Panc1 (cell line): ENCODE measurements around the gene WWTR1. TPM values are rescaled to one million over a fixed set of nuclear protein-coding genes. Genes with fewer than 3 reads are reported as not detected.

Experiments
- ATAC-seq: fragments of 200-7000 bp; cut with Tn5 transposase; 2 replicates; pipeline ENCODE4 v1.9.1; 2020; ENCODE audit warnings: mild to moderate bottlenecking, moderate library complexity
- BruUV-seq: library from RNA; stranded (reverse); fragments of 400-500 nt; replicated peaks from 2 replicates; lab custom pipeline; 2021; lab: Mats Ljungman, UMichigan
- CTCF ChIA-PET: fragments of 300-600 bp; sonication (Branson Sonifier 250); formaldehyde crosslinking; loops from one replicate; lab custom pipeline; 2022; ENCODE audit warnings: antibody characterized with exemption; lab: Charles Lee
- POLR2A ChIA-PET: fragments of 300-600 bp; sonication (Branson Sonifier 250); formaldehyde crosslinking; loops from one replicate; lab custom pipeline; 2022; ENCODE audit warnings: antibody characterized with exemption; lab: Charles Lee
- DNase-seq: peaks from one replicate; pipeline ENCODE4 v3.0.0-alpha.2; 2010; ENCODE audit warnings: low read depth, low spot score
- H3K27ac ChIP-seq: 2 replicates; pipeline ENCODE4 v1.5.1; 2011; ENCODE audit warnings: mild to moderate bottlenecking, low read length, inconsistent platforms
- H3K27me3 ChIP-seq: fragments of 200-500 bp; sonication (Bioruptor generic); 2 replicates; pipeline ENCODE4 v1.6.0; 2014; ENCODE audit warnings: low read length, inconsistent platforms; ENCODE audit not compliant: control insufficient read depth, insufficient read depth
- H3K36me3 ChIP-seq: fragments of 200-500 bp; sonication (Bioruptor generic); 2 replicates; pipeline ENCODE4 v1.5.1; 2014; ENCODE audit warnings: inconsistent platforms, mild to moderate bottlenecking, low read length, moderate library complexity; ENCODE audit not compliant: control insufficient read depth, insufficient read depth
- H3K4me1 ChIP-seq: 2 replicates; pipeline ENCODE4 v1.5.1; 2011; ENCODE audit warnings: inconsistent platforms, mild to moderate bottlenecking, low read length, moderate library complexity; ENCODE audit not compliant: control insufficient read depth, insufficient read depth
- H3K4me3 ChIP-seq, 2 experiments: 2 replicates each; pipeline ENCODE4 v1.5.1; 2011 to 2012; ENCODE audit warnings: low read depth in 2 of 2, low read length in 2 of 2, mild to moderate bottlenecking in 2 of 2, inconsistent platforms in 1 of 2, moderate library complexity in 1 of 2
- H3K9me3 ChIP-seq: fragments of 200-500 bp; sonication (Bioruptor generic); 2 replicates; pipeline ENCODE4 v1.5.1; 2014; ENCODE audit warnings: low read depth, mild to moderate bottlenecking, inconsistent platforms, low read length, moderate library complexity; ENCODE audit not compliant: control insufficient read depth, insufficient read depth
- POLR2AphosphoS5 ChIP-seq: IDR thresholded peaks from 2 replicates; pipeline ENCODE4 v1.6.1; 2012; ENCODE audit warnings: mild to moderate bottlenecking, low read depth, low read length, moderate library complexity
- SIN3A ChIP-seq: IDR thresholded peaks from 2 replicates; pipeline ENCODE4 v1.6.1; 2012; ENCODE audit warnings: low read depth, mild to moderate bottlenecking, low read length, moderate library complexity, borderline replicate concordance; ENCODE audit not compliant: insufficient read depth
- TCF7L2 ChIP-seq: IDR thresholded peaks from 2 replicates; pipeline ENCODE4 v1.6.1; 2011; ENCODE audit warnings: mild to moderate bottlenecking, low read depth, low read length, inconsistent platforms
- in situ Hi-C: cut with HindIII; loops from 2 replicates; pipeline ENCODE4 v1.10.0; 2016; ENCODE audit warnings: low sequenced_read_pairs, low pct_unique_long_range_greater_than_20kb
- intact Hi-C: fragments of 100-400 bp; cut with micrococcal nuclease; formaldehyde crosslinking; loops from one replicate; pipeline ENCODE4 v1.10.0; 2022; ENCODE audit not compliant: unreplicated experiment
- total RNA-seq: library from RNA; stranded (reverse); gene quantifications from one replicate; pipeline ENCODE4 v1.2.1, GENCODE V29; 2021; ENCODE audit not compliant: unreplicated experiment
- TF ChIP-seq, protein P1 (sequence below): fragments of 450-650 bp; IDR thresholded peaks from 2 replicates; pipeline ENCODE4 v1.5.1; 2017; ENCODE audit warnings: mild to moderate bottlenecking
- TF ChIP-seq, protein P2 (sequence below), 2 experiments: IDR thresholded peaks; 2 replicates each; pipeline ENCODE4 v1.6.1; 2011 to 2012; ENCODE audit warnings: low read depth in 2 of 2, control low read depth in 1 of 2, low read length in 1 of 2, mild to moderate bottlenecking in 1 of 2, moderate library complexity in 1 of 2; ENCODE audit not compliant: insufficient read depth in 1 of 2

The WWTR1 gene
- total RNA-seq, 1 experiment from 2014 or later: 298 TPM

DNA sequence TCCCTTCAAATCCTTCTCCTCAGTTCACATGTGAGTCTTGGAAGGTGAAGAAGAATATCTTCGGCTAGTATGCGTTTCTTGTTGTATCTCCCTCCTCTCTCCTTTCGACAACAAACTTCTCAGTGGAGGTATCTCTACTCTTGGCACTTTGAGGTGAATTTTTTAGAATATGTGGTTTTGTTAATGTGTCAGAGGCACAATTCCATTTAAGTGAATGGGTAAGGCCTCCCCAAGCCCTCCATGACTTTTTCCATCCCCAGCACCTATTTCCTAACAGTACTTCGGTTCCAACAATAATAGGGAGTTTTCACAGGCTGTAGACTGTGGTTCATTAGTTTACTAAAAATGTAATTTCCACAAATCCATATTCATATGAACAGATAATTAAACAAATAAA lies 109.2 kb downstream of the WWTR1 start:
- H3K27ac ChIP-seq: peak overlapping the region; percentile 100
- H3K27me3 ChIP-seq: no peaks in the 10 kb centered on the region
- no peaks in the 10 kb centered on the region for H3K9me3 ChIP-seq
- in situ Hi-C loops: no loop called here
- intact Hi-C loops: loop anchor here (10.0 kb wide), 1 partner anchor 106 kb away; the partner anchor contains the start of gene WWTR1
- POLR2A ChIA-PET: no interaction called here
- peaks cover 92% of the 10 kb centered on the region for H3K4me1 ChIP-seq
- no peak overlapping the region; a peak in 1 of 4 replicates for H3K4me3 ChIP-seq
- DNase-seq (no peak), ATAC-seq (no peak)
- no peak; the same call in 1 of the 2 replicates for TF ChIP-seq POLR2AphosphoS5
- TF ChIP-seq SIN3A: no peak
- TF ChIP-seq, protein P1, sequence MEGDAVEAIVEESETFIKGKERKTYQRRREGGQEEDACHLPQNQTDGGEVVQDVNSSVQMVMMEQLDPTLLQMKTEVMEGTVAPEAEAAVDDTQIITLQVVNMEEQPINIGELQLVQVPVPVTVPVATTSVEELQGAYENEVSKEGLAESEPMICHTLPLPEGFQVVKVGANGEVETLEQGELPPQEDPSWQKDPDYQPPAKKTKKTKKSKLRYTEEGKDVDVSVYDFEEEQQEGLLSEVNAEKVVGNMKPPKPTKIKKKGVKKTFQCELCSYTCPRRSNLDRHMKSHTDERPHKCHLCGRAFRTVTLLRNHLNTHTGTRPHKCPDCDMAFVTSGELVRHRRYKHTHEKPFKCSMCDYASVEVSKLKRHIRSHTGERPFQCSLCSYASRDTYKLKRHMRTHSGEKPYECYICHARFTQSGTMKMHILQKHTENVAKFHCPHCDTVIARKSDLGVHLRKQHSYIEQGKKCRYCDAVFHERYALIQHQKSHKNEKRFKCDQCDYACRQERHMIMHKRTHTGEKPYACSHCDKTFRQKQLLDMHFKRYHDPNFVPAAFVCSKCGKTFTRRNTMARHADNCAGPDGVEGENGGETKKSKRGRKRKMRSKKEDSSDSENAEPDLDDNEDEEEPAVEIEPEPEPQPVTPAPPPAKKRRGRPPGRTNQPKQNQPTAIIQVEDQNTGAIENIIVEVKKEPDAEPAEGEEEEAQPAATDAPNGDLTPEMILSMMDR: no peak
- TF ChIP-seq, protein P2, sequence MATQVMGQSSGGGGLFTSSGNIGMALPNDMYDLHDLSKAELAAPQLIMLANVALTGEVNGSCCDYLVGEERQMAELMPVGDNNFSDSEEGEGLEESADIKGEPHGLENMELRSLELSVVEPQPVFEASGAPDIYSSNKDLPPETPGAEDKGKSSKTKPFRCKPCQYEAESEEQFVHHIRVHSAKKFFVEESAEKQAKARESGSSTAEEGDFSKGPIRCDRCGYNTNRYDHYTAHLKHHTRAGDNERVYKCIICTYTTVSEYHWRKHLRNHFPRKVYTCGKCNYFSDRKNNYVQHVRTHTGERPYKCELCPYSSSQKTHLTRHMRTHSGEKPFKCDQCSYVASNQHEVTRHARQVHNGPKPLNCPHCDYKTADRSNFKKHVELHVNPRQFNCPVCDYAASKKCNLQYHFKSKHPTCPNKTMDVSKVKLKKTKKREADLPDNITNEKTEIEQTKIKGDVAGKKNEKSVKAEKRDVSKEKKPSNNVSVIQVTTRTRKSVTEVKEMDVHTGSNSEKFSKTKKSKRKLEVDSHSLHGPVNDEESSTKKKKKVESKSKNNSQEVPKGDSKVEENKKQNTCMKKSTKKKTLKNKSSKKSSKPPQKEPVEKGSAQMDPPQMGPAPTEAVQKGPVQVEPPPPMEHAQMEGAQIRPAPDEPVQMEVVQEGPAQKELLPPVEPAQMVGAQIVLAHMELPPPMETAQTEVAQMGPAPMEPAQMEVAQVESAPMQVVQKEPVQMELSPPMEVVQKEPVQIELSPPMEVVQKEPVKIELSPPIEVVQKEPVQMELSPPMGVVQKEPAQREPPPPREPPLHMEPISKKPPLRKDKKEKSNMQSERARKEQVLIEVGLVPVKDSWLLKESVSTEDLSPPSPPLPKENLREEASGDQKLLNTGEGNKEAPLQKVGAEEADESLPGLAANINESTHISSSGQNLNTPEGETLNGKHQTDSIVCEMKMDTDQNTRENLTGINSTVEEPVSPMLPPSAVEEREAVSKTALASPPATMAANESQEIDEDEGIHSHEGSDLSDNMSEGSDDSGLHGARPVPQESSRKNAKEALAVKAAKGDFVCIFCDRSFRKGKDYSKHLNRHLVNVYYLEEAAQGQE (IDR thresholded peaks at IDR 0.05; ENCODE audit: insufficient read depth in 1 of 2, low read depth in 2 of 2, low read length in 1 of 2): no peak
- TF ChIP-seq TCF7L2: no peak
- CTCF ChIA-PET: no interaction called here
- H3K36me3 ChIP-seq: peaks cover 24% of the 10 kb centered on the region
- BruUV-seq: no TSS peak

DNA sequence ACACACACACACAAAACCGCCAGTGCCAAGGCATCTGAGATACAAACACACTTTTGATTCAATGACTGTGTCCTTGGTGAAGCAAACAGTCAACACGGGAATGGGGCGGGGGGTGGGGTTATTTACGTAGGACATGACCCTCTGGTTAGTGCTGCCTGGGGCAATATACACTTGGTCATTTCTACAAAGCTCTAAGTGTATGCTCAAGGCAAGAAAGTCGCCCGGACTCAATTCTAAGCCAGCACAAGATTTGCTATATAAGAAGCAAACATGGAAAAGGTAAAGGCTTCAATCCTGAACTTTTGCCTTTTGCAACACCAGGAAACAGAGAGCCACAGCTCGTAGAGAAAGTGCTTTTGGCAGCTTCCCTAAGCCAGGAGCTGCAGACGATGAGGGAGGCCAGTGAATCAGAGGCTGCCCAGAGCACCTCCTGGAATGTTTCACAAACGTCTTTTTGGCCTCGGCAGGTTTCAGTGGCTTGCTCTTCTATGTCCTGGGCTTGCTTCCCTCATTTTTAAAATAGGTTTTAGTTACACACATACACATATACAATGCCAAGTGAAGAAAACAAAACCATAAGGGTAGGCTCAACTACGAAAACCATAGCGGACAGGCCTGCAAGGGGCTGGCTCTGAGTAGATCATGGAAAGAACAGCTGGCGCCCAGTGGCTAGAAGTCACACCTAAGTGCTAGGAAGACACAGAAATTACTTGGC lies 109.7 kb downstream of the WWTR1 start:
- Histone ChIP-seq H3K27ac (peak overlapping the region; percentile 100), H3K36me3 (peaks cover 24% of the 10 kb centered on the region), H3K9me3 (no peaks in the 10 kb centered on the region), H3K4me3 (peak overlapping the region in 1 of 2 experiments; percentile 35; a peak in 3 of 4 replicates), H3K4me1 (peaks cover 92% of the 10 kb centered on the region), H3K27me3 (no peaks in the 10 kb centered on the region)
- TSS peak; percentile 97 for BruUV-seq
- ChIA-PET CTCF (no interaction called here), POLR2A (interaction anchor here (0.5 to 1.1 kb wide), 5 partner anchors 17 to 441 kb away, joined by 3 to 4 read pairs (median 4); partner anchors contain the start of gene WWTR1)
- intact Hi-C loops: loop anchor here (10.0 kb wide), 1 partner anchor 107 kb away; the partner anchor contains the start of gene WWTR1
- TF ChIP-seq, protein P2 (IDR thresholded peaks at IDR 0.05; ENCODE audit: insufficient read depth in 1 of 2, low read depth in 2 of 2, low read length in 1 of 2): no peak
- TF ChIP-seq POLR2AphosphoS5: peak; percentile 48; the same call in 1 of the 2 replicates
- TF ChIP-seq TCF7L2: no peak
- ATAC-seq (peak; percentile 84), DNase-seq (peak; percentile 67)
- in situ Hi-C loops: no loop called here
